Neural cell (in vitro differentiated cells): ENCODE results near the gene GAS1. TPM values are rescaled to one million over a fixed set of nuclear protein-coding genes. Genes with fewer than 3 reads are reported as not detected.

ENCODE experiments used
- H2AFZ ChIP-seq: fragments of 200-600, 300-800 bp; sonication (generic), shearing (Covaris generic); 2 replicates; pipeline ENCODE4 v1.6.0; 2014; ENCODE audit warnings: low read depth, mild to moderate bottlenecking, antibody characterized with exemption, low read length, moderate library complexity
- H3F3A ChIP-seq: fragments of 200-600 bp; shearing (Covaris generic); 2 replicates; pipeline ENCODE4 v1.6.1; 2016; ENCODE audit warnings: mild to moderate bottlenecking, moderate library complexity, mixed read lengths, antibody characterized with exemption, low read length; ENCODE audit not compliant: insufficient read depth, poor library complexity, severe bottlenecking
- H3K27ac ChIP-seq: fragments of 200-600, 300-800 bp; sonication (generic), shearing (Covaris generic); 2 replicates; pipeline ENCODE4 v1.5.1; 2014; ENCODE audit warnings: mild to moderate bottlenecking, low read length, moderate library complexity
- H3K27me3 ChIP-seq: fragments of 300-800, 200-600 bp; sonication (generic), shearing (Covaris generic); 2 replicates; pipeline ENCODE4 v1.6.0; 2014; ENCODE audit warnings: mild to moderate bottlenecking, low read depth, low read length, moderate library complexity; ENCODE audit not compliant: insufficient read depth
- H3K36me3 ChIP-seq: fragments of 300-800, 200-600 bp; sonication (generic), shearing (Covaris generic); 2 replicates; pipeline ENCODE4 v1.5.1; 2014; ENCODE audit warnings: mild to moderate bottlenecking, antibody characterized with exemption, low read length, moderate library complexity; ENCODE audit not compliant: insufficient read depth
- H3K4me2 ChIP-seq: fragments of 300-800, 200-600 bp; sonication (generic), shearing (Covaris generic); 2 replicates; pipeline ENCODE4 v1.6.0; 2014; ENCODE audit warnings: mild to moderate bottlenecking, low read length
- H3K4me3 ChIP-seq: fragments of 300-800, 200-600 bp; sonication (generic), shearing (Covaris generic); 2 replicates; pipeline ENCODE4 v1.5.1; 2014; ENCODE audit warnings: mild to moderate bottlenecking, low read length, moderate library complexity
- H3K79me2 ChIP-seq: fragments of 200-600 bp; shearing (Covaris generic); replicated peaks from 2 replicates; pipeline ENCODE4 v1.6.0; 2014; ENCODE audit warnings: mild to moderate bottlenecking, low read length, moderate library complexity; ENCODE audit not compliant: insufficient read depth
- H3K9ac ChIP-seq: fragments of 300-800, 200-600 bp; sonication (generic), shearing (Covaris generic); 2 replicates; pipeline ENCODE4 v1.6.1; 2016; ENCODE audit warnings: mild to moderate bottlenecking, low read length, mixed read lengths
- H3K9me2 ChIP-seq: fragments of 200-600 bp; shearing (Covaris generic); 2 replicates; pipeline ENCODE4 v1.6.1; 2016; ENCODE audit warnings: mild to moderate bottlenecking, low read length, mixed read lengths; ENCODE audit not compliant: insufficient read depth
- H3K9me3 ChIP-seq: fragments of 200-600, 300-800 bp; sonication (generic), shearing (Covaris generic); 2 replicates; pipeline ENCODE4 v1.6.1; 2016; ENCODE audit warnings: mild to moderate bottlenecking, mixed run types, low read length, moderate library complexity, mixed read lengths
- H4K20me1 ChIP-seq: fragments of 200-600 bp; shearing (Covaris generic); 2 replicates; pipeline ENCODE4 v1.6.1; 2016; ENCODE audit warnings: mild to moderate bottlenecking, mixed run types; ENCODE audit not compliant: insufficient read depth
- EP300 ChIP-seq: fragments of 450-650 bp; conservative IDR thresholded peaks from 2 replicates; pipeline ENCODE4 v1.6.1; 2014; ENCODE audit warnings: antibody characterized with exemption, mild to moderate bottlenecking, moderate library complexity; ENCODE audit not compliant: poor library complexity, severe bottlenecking
- EZH2 ChIP-seq: fragments of 200-600, 300-800 bp; shearing (Covaris generic), sonication (generic); IDR thresholded peaks from 2 replicates; pipeline ENCODE4 v1.6.1; 2014; ENCODE audit warnings: antibody characterized with exemption, low read length, borderline replicate concordance, mild to moderate bottlenecking; ENCODE audit not compliant: insufficient read depth, poor library complexity, severe bottlenecking
- MXI1 ChIP-seq: fragments of 450-650 bp; conservative IDR thresholded peaks from 2 replicates; pipeline ENCODE4 v1.6.1; 2014; ENCODE audit warnings: antibody characterized with exemption, mild to moderate bottlenecking; ENCODE audit not compliant: poor library complexity, severe bottlenecking
- POLR2AphosphoS5 ChIP-seq: IDR thresholded peaks from 2 replicates; pipeline ENCODE4 v1.6.1; 2012
- RAD21 ChIP-seq: fragments of 450-650 bp; conservative IDR thresholded peaks from 2 replicates; pipeline ENCODE4 v1.6.1; 2014; ENCODE audit warnings: antibody characterized with exemption, mild to moderate bottlenecking, moderate library complexity
- SMC3 ChIP-seq: fragments of 450-650 bp; conservative IDR thresholded peaks from 2 replicates; pipeline ENCODE4 v1.6.1; 2014; ENCODE audit warnings: antibody characterized with exemption, mild to moderate bottlenecking, moderate library complexity; ENCODE audit not compliant: poor library complexity
- TAF1 ChIP-seq: IDR thresholded peaks from 2 replicates; pipeline ENCODE4 v1.6.1; 2012; ENCODE audit warnings: low read depth
- polyA plus RNA-seq: library from polyadenylated mRNA; depleted of rRNA; stranded (reverse); fragments of >200 nt; gene quantifications from 2 replicates; pipeline ENCODE4 v1.2.3, GENCODE V29; 2014
- TF ChIP-seq, protein P1 (sequence below): fragments of 450-650 bp; IDR thresholded peaks from 2 replicates; pipeline ENCODE4 v1.5.1; 2014; ENCODE audit warnings: antibody characterized with exemption, mild to moderate bottlenecking, moderate library complexity; ENCODE audit not compliant: poor library complexity, severe bottlenecking
- TF ChIP-seq, protein P2 (sequence below): IDR thresholded peaks from 2 replicates; pipeline ENCODE4 v1.6.1; 2012; ENCODE audit warnings: borderline replicate concordance

GAS1 gene
- polyA plus RNA-seq, 1 donor from 2014 or later = 1.4 TPM

DNA sequence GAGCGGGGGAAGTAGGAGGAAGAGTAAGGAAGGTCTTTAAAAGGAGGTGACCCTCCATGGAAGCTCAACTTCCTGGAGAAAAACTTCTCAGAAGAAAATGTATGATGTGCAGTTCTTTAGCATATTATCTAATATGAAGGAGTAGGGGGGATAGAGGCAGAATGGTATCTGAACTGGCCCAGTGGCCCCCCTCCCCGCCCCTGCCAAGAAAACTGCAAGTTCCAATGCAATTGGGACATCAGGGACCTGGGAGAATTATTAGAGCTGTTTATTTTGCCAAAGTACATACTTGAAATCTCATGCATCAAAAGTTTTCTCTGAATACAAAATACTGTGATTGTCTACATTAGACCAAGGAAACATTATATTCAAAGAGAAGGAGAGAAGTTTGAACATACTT lies 40.6 kb upstream of the GAS1 start:
- Histone ChIP-seq H3F3A (no peaks in the 10 kb centered on the region), H3K4me3 (no peak overlapping the region), H3K36me3 (no peaks in the 10 kb centered on the region), H3K79me2 (no peaks in the 10 kb centered on the region), H3K9me2 (no peaks in the 10 kb centered on the region), H3K4me2 (no peak overlapping the region), H3K27ac (no peak overlapping the region), H2AFZ (no peak overlapping the region), H4K20me1 (no peaks in the 10 kb centered on the region), H3K9ac (no peak overlapping the region), H3K27me3 (no peaks in the 10 kb centered on the region), H3K9me3 (no peaks in the 10 kb centered on the region)
- TF ChIP-seq SMC3 (no peak), EP300 (no peak), POLR2AphosphoS5 (no peak), MXI1 (no peak), RAD21 (no peak), EZH2 (no peak), TAF1 (no peak)
- TF ChIP-seq, protein P1, sequence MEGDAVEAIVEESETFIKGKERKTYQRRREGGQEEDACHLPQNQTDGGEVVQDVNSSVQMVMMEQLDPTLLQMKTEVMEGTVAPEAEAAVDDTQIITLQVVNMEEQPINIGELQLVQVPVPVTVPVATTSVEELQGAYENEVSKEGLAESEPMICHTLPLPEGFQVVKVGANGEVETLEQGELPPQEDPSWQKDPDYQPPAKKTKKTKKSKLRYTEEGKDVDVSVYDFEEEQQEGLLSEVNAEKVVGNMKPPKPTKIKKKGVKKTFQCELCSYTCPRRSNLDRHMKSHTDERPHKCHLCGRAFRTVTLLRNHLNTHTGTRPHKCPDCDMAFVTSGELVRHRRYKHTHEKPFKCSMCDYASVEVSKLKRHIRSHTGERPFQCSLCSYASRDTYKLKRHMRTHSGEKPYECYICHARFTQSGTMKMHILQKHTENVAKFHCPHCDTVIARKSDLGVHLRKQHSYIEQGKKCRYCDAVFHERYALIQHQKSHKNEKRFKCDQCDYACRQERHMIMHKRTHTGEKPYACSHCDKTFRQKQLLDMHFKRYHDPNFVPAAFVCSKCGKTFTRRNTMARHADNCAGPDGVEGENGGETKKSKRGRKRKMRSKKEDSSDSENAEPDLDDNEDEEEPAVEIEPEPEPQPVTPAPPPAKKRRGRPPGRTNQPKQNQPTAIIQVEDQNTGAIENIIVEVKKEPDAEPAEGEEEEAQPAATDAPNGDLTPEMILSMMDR = no peak

DNA sequence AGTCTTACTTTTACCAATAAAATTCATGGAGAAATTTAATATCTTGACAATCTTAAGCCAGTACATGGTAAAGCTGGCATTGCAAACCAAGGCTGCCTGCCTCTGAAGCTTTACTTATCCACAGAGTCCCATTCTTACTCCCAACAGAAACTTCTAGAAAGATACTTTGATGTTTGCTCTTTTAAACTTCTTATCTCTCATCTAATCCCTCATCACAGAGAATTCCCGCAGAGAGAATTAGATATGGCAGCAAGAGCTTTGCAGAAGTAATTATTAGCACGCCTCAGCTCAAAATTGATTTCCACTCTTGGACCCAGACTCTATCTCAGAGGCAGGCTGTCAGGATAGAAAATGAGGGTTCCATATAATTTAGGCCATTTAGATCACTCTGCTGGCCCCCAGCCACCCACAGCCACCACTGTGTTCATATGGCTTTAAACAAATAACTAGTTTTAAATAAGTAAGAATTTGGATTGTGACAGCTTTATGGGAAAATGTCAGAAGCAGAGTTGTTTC lies 37.9 kb upstream of the GAS1 start:
- Histone ChIP-seq H3K27ac (no peak overlapping the region), H3K27me3 (no peaks in the 10 kb centered on the region), H3K4me3 (no peak overlapping the region), H3K9me3 (no peaks in the 10 kb centered on the region), H3F3A (no peaks in the 10 kb centered on the region), H3K79me2 (no peaks in the 10 kb centered on the region), H3K4me2 (no peak overlapping the region), H2AFZ (no peak overlapping the region), H4K20me1 (no peaks in the 10 kb centered on the region), H3K9ac (no peak overlapping the region), H3K9me2 (no peaks in the 10 kb centered on the region), H3K36me3 (no peaks in the 10 kb centered on the region)
- TF ChIP-seq, protein P1 = no peak
- no peak for TF ChIP-seq EZH2
- TF ChIP-seq MXI1 = no peak
- TF ChIP-seq SMC3 = no peak
- no peak for TF ChIP-seq RAD21
- TF ChIP-seq, protein P2, sequence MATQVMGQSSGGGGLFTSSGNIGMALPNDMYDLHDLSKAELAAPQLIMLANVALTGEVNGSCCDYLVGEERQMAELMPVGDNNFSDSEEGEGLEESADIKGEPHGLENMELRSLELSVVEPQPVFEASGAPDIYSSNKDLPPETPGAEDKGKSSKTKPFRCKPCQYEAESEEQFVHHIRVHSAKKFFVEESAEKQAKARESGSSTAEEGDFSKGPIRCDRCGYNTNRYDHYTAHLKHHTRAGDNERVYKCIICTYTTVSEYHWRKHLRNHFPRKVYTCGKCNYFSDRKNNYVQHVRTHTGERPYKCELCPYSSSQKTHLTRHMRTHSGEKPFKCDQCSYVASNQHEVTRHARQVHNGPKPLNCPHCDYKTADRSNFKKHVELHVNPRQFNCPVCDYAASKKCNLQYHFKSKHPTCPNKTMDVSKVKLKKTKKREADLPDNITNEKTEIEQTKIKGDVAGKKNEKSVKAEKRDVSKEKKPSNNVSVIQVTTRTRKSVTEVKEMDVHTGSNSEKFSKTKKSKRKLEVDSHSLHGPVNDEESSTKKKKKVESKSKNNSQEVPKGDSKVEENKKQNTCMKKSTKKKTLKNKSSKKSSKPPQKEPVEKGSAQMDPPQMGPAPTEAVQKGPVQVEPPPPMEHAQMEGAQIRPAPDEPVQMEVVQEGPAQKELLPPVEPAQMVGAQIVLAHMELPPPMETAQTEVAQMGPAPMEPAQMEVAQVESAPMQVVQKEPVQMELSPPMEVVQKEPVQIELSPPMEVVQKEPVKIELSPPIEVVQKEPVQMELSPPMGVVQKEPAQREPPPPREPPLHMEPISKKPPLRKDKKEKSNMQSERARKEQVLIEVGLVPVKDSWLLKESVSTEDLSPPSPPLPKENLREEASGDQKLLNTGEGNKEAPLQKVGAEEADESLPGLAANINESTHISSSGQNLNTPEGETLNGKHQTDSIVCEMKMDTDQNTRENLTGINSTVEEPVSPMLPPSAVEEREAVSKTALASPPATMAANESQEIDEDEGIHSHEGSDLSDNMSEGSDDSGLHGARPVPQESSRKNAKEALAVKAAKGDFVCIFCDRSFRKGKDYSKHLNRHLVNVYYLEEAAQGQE = no peak
- no peak for TF ChIP-seq EP300
- no peak for TF ChIP-seq TAF1
